Transverse colon (tissue), 3 donors: ENCODE measurements around the gene ANAPC16.

Experiments used
- POLR2A ChIP-seq: fragments of 450-650 bp; IDR thresholded peaks from one replicate; pipeline ENCODE4 v1.6.1; 2016; ENCODE audit warnings: antibody characterized with exemption, mild to moderate bottlenecking, moderate library complexity
- TF ChIP-seq, protein P1 (sequence below), 5 experiments: fragments of 200-600 bp in 3 of 5; fragments of 450-650 bp in 2 of 5; sonication (generic) in 3 of 5; IDR thresholded peaks; 1 replicate in 2 of 5; 2 replicates in 3 of 5; pipeline ENCODE4 v1.5.1; 2016 to 2017; ENCODE audit warnings: antibody characterized with exemption in 5 of 5, inconsistent platforms in 3 of 5, mild to moderate bottlenecking in 2 of 5, moderate library complexity in 1 of 5

- TF ChIP-seq, protein P1, sequence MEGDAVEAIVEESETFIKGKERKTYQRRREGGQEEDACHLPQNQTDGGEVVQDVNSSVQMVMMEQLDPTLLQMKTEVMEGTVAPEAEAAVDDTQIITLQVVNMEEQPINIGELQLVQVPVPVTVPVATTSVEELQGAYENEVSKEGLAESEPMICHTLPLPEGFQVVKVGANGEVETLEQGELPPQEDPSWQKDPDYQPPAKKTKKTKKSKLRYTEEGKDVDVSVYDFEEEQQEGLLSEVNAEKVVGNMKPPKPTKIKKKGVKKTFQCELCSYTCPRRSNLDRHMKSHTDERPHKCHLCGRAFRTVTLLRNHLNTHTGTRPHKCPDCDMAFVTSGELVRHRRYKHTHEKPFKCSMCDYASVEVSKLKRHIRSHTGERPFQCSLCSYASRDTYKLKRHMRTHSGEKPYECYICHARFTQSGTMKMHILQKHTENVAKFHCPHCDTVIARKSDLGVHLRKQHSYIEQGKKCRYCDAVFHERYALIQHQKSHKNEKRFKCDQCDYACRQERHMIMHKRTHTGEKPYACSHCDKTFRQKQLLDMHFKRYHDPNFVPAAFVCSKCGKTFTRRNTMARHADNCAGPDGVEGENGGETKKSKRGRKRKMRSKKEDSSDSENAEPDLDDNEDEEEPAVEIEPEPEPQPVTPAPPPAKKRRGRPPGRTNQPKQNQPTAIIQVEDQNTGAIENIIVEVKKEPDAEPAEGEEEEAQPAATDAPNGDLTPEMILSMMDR (IDR thresholded peaks at IDR 0.05) = no peak
- no peak for TF ChIP-seq POLR2A
These were observed 30.2 kb downstream of the ANAPC16 start for GRCh38 chr10:72245949-72246525.
